HUDEP-2 (cell line): Measurements from ENCODE around the gene MRC2.
"Not testable (repeated sequence)": the region's sequence is repeated elsewhere in the genome, so short reads cannot be mapped to it uniquely, and the experiment has no call there.

Experiments used
- DNase-seq, 76 experiments: peaks; one replicate each; lab custom pipeline; 2025; ENCODE audit not compliant: unreplicated experiment in 76 of 76; lab: John Stamatoyannopoulos, UW

Gene MRC2

DNA sequence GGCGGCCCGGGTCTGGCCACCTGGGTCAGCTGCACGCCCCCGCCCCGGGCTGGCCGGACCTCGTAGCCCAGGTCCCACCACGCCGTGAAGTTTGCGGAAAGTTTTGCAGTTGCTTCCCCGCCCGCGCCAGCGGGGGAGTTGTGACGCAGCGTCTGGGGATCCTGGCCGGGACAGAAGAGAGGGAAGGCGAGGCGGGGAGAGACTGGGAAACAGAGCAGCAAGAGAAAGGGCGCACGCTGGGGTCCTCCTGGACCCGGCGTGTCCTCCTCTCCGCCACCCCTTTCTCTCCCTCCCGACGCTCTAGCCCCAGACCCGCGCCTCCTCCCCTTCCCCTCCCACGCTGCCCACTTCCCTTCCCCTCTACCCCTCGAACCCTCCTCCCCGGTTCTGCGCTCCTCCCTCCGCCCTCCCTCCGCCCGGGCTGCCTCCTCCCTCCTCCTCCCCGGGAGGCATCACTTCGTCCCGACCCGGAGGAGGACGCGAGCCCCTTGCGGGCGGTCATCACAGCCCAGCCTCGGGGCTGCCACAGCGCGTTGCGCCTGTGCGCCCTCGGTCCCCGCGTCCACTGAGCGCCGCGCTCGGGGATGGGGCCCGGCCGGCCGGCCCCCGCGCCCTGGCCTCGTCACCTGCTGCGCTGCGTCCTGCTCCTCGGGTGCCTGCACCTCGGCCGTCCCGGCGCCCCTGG is at the start of gene MRC2:
MRC2 (plus strand) TSS at position 452 of the 685 bp plus-strand sequence; CDS start at position 585, 133 bp downstream.
- peak in 1 of 76 experiments; percentile 21 for DNase-seq

DNA sequence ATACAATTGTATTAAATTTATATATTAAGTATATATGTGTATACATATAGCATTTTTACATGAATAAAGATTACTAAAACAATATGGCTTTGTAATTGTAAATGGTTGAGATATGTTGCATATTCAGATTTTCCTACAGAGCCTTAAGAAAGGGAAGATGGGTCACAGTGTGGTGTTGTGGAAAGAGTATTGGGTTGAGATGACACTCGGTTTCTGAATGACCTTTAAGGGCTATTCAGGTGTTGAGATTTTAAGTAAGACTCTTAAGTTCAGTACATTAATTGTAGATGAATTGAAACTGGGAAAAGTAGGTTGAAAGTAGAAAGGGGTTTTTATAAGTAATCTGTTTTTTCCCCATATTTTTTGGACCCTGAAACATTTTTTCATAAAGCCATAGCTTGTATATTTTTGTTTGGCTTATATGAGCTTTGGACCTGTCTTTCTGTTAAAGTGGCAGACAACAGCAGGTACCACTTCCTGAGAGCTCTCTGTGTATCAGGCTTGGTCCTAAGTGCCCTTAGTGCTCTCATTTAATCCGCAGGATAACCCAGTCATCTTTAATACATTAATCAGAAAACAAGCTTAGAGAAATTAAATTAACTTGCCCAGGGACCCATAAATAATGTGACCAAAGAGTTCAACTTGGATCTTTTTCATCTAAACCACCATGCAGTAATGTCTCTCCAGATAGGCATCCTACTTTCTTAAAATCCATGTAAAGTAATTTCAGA is 48.5 kb upstream of the MRC2 start:
- DNase-seq: no peak

DNA sequence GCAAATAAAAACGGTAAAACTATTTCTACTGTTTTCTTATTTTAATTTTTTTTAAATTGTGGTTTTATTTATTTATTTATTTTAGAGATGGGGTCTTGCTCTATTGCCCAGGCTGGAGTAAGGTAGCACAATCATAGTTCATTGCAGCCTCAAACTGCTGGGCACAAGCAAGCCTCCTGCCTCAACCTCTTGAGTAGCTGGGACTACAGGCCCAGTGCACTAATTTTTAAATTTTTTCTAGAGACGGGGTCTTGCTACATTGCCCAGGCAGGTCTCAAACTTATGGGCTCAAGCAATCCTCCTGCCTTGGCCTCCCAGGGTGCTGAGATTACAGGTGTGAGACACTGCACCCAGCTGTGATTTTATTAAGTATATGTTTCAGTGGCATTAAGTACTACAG is 46.5 kb upstream of the MRC2 start:
- no peak for DNase-seq

GRCh38 chr17:62581764-62582163 is 45.7 kb upstream of the MRC2 start:
- DNase-seq: no peak

DNA sequence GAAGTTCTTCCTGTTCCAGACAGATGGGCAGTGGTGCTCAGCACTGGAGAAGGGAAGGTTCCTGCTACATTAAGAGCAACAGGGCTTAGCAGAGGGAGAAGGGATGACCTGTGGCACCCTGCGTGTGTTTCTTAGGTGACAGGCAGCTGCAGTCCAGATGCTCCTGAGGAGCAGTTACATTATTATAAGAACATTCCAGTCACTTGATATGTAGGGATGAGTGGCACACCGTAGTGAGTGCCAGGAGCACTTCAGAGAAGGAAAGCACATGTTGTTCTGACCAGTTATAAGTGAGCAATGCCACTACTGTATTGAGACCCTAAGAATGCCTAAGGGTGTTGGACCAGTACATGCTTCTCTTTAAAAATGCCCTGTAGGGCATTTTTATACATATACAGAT is 39.9 kb upstream of the MRC2 start:
- no peak for DNase-seq

DNA sequence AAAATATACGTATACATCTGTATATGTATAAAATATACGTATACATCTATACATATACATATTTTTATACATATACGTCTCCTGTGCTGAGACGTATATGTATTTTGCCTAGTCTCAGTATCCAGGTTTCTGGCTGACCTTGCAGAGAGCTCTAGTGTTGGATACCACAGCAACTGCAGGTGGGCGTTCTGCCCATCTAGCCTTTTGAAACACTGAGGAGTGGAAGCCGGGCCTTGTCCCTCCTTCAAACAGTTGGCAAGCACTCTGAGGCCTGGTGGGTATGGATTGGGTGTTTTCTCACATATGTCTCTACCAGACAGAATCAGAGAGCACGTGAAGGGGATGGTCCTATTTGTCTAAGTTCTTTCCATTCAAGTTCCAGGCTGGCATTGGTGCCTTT is 39.4 kb upstream of the MRC2 start:
- DNase-seq: no peak

DNA sequence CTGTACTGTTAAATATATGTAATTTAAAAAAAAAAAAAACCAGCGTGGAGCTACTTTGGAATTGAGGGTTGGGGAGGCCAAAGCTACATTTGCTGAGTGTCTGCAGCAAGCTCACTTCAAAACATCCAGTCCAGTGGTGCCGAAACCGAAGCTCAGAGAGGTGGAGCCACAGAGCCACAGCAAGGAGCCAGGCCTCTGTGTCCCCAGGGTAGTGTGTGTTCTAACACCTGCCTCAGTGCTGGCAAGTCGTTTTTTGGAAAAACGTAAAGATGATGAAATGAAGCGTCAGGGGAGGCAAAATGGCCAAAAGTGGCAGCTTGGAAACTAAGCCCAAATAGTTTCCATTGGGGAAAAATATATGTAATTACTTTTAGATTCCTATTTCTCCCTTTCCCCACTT is 36.1 kb upstream of the MRC2 start:
- DNase-seq: no peak

- not testable (repeated sequence) for DNase-seq
These were observed 35.6 kb upstream of the MRC2 start for GRCh38 chr17:62591822-62592221.

- no peak for DNase-seq
These were observed 35.0 kb upstream of the MRC2 start for GRCh38 chr17:62592341-62593099.

- no peak for DNase-seq
These were observed 32.0 kb upstream of the MRC2 start for GRCh38 chr17:62595484-62595883.

- no peak for DNase-seq
These were observed 30.8 kb upstream of the MRC2 start for GRCh38 chr17:62596662-62597061.

- DNase-seq: no peak
These were observed 30.3 kb upstream of the MRC2 start for GRCh38 chr17:62597150-62597549.

- DNase-seq: no peak
These were observed 29.6 kb upstream of the MRC2 start for GRCh38 chr17:62597920-62598319.

DNA sequence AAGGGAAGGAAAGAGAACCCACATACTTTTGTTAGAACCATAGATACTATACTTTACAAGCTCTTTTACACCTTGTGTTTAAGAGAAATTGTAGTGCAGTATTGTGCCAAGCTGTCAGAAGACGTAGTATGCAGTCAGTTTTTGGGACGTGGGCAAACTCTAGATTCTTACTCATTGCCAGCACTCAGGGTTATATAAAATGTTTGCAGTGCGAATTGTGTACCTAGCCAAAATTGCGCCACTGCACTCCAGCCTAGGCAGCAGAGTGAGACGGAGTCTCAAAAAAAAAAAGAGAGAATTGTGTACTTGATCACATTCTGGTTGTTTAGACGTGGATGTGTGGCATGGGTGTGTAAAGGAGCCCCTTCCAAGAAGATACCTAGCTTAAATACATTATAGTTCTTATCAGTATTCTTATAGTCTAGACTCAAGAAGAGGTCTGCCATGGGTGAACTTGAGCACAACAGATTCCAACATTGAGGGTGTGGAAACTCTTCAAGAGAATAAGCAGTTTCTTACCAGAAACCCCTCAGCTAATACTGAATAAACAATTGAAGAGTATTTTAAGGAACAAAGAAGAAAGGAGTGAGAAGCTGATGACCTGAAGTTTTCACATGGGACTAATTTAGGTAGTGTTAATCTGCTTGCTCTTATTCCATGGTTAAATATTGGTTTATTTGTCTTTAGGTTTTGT is 27.4 kb upstream of the MRC2 start:
- no peak for DNase-seq

DNA sequence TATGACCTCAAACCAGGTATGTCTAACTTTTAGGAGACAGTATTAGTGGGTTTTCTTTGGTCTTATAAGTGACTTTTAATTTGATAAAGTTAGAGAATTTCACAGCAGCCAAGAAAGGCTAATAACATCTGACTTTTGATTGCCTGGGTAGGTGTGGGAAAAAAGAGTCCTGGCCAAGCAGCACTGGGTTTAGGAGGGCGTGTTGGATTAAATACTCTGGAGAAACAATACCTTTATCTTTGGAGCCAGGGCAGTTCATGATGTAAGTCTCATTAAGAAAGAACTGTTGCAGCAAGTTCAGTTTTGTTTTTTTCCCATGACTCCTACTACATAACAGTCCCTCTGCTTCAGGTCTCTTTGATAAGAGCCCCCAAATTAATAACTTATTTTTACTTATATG is 26.7 kb upstream of the MRC2 start:
- no peak for DNase-seq

DNA sequence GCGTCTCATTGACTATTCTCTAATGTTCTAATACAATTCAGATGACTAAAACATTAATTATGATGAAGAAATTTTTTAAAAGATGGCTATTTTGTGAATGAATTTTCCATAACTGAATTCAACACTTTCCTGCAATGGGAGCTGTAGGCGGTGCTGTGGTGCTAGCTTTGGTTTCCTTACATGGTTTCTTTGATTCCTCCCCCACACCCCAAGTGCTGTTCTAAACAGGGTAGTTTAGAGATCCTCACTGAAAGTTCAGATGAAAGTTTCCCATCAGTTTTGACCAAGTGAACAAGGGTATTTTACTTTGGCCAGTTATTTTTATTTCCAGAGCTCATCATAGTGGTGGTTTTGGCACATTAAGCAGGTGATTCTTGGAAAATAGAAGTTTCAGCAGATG is 26.0 kb upstream of the MRC2 start:
- no peak for DNase-seq

GRCh38 chr17:62603783-62604182 is 23.7 kb upstream of the MRC2 start:
- DNase-seq: not testable (repeated sequence)

- no peak for DNase-seq
These were observed 21.9 kb upstream of the MRC2 start for GRCh38 chr17:62605588-62605987.

DNA sequence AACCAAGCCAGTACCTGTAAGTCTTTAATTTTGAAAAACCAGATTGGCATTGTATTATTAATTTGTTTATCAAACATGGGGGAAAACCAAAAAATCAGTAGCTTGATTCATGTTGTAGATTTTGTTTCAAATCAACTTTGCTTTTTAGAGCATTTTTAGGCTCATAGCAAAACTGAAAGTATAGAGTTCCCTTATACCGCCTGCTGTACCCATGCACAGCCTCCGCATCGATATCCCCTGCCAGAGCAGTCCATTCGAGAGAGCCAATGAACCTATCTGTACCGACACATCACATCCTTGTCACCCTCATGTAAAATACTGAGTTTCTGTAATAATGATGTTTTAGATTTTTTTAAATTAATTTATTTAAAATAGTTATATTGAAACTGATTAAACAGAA is 16.2 kb upstream of the MRC2 start:
- DNase-seq: no peak

DNA sequence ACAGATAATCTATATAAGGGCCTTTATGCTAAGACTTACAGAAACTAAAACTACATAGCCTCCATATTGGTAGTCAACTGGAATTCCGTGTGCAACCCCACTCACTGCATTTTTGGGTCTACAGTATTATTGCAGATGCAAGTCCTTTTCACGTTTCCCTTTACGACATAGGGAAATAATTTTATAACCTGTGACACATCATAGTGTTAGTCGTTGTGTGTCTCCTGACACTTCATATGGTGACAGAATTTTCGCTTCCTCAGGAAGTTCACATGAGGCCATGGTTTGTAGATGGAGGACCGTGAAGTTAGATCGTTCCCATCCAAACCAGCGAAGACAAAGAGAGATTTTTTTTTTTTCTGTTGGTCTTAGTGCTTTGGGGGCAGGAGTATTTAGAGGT is 15.7 kb upstream of the MRC2 start:
- no peak for DNase-seq

DNA sequence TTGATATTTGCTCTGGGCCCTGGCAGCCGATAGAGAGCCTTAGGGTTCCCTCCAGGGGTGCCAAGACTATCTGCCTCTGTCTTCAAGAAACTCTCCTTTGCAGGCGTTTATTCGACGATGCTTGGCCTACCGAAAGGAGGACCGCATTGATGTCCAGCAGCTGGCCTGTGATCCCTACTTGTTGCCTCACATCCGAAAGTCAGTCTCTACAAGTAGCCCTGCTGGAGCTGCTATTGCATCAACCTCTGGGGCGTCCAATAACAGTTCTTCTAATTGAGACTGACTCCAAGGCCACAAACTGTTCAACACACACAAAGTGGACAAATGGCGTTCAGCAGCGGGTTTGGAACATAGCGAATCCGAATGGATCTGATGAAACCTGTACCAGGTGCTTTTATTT is 15.2 kb upstream of the MRC2 start:
- not testable (repeated sequence) for DNase-seq
